DLD1 (cell line): ENCODE data around the gene SDSL.

Source experiments
- in situ Hi-C: cut with HindIII; loops from 2 replicates; pipeline ENCODE4 v1.10.0; 2017; ENCODE audit warnings: low sequenced_read_pairs

Gene SDSL

DNA sequence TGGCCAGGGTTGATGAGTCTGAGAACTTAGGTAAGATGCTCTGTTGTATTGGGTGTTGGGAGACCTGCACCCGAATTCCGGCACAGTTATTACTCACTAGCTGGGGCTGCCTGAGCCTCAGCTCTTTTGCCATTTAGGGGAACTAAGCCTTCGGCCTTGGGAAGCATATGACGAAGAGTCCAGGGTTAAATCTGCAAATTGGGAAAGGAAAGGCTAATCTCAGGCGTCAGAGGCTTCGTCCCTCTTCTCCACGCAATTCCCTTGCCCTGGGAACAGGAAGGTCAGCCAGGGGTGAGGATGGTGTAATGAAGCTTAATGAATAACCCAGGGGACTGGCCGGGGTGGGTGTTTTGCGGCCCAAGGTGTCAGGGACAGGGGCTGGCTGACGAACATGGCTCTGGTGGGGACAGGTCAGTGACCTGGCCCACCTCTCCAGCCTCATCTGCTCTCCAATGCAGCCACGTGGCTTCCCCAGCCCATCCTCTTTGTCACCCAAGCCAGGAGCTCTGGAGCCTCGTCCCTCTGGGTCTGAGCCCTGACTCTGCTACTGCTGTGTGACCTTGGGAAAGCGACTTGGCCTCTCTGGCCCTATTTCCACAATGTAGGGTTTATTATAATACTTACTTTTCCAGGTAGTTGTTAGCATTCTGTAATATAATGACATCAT, 3.8 kb upstream of the SDSL start:
- in situ Hi-C loops, result no loop called here

DNA sequence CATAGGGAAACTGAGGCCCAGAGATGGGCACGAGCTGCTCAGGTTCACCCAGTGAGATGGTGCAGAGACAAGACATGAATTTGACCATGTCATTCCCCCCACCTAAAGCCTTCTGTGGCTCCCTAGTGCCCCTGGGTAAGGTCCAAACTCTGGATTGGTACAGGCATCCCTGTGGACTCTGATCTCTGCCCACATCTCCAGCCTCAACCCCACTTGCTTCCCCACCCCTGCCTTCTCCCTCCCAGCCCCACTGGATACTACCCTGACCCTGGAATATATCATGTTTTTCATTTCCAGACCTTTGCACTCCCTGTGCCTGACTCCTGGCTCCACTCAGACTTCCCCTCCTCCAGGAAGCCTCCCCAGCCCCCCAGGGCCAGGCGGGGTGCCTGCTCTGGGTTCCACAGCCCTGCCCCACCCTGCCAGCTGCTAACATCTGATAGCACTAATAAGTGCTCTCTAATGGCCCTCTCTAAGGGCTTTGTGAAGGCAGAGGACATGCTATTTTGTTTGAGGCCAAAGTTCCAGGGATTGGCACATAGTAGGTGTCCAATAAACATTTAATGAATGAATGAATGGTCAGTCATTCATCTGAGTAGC, 1.1 kb upstream of the SDSL start:
- in situ Hi-C loops, result no loop called here

DNA sequence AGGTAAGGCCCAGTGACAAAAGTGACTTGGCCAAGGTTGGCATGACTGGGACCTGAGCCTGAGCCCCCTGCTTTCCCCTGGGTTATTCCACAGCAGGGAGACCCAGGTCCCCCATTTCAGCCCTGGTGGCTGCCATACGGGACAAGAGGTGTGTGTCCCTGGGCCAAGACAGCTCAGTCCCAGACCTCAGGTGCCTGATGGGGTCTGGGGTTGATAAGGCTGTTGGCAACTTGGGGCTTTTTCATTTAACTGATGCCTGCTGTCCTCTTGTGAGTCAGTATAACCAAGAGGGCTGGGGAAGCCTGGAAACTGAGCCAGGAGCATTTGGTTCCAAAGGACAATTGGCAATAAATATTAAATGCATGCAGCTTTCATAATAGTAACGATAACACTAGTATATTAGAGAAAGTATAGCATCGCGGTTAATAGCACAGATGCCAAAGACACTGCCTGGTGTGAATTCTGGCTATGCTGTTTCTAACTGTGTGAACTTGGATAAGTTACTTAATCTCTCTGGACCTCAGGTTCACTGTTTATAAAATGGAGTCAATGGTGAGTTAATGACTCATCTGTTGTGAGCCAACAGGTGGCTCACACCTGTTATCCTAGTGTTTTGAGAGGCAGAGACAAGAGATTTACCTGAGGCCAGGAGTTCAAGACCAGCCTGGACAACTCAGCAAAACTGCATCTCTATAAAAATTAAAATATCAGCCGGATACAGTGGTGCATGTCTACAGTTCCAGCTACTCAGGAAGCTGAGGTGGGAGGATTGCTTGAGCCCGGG, 898 bp downstream of the SDSL start:
- in situ Hi-C loops, result no loop called here

DNA sequence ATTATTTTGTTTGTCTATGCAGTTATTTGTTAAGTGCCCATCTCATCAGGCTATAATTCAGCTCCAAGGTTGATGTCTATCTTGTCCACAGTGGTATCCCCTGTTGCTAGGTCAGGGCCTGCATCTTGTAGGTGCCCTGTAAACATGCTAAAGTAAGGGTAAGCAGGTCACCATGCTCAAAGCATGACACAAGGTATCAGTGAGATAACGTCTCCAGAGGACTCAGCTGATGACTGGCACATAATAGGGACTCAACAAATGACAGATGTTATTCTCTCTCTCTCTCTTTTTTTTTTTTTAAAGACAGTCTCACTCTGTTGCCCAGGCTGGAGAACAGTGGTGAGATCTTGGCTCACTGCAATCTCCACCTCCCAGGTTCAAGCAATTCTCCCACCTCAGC, 2.3 kb downstream of the SDSL start:
- in situ Hi-C loops, result no loop called here

DNA sequence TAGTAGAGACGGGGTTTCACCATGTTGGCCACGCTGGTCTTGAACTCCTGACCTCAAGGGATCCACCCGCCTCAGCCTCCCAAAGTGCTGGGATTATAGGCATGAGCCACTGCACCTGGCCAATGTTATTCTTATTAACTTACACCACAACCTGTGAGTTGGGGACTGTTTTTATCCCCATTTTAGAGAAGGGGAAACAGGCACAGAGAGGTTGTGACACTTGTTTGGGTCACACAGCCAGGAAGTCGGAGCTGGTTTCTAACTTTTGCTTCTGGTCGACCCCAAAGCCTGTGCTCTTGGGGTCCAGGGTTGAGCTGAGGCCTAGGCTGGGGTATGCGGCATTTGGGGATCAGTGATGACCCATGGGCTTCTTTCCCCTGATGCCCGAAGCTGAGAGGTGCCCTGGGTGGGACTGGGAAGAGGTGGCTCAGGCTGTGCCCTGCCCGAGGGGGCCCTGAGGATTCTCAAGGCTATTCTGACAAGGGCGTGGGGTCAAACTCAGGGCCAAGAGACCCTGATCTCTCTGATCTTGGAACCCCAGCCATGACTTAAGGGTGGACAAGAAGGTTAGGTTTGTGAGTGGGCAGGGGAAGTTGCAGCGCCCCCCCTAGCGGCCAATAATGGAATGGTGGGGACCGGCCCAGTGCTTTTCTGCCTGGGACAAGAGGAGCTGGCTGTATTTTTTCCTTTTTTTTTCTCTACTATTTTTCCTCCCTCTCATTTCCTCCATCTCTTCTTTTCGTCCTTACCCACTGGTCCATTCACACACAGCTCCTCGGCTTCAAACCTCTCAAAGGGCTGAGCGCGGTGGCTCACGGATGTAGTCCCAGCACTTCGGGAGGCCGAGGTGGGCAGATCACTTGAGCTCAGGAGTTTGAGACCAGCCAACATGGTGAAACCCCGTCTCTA, 3.0 kb downstream of the SDSL start:
- in situ Hi-C loops, result no loop called here

DNA sequence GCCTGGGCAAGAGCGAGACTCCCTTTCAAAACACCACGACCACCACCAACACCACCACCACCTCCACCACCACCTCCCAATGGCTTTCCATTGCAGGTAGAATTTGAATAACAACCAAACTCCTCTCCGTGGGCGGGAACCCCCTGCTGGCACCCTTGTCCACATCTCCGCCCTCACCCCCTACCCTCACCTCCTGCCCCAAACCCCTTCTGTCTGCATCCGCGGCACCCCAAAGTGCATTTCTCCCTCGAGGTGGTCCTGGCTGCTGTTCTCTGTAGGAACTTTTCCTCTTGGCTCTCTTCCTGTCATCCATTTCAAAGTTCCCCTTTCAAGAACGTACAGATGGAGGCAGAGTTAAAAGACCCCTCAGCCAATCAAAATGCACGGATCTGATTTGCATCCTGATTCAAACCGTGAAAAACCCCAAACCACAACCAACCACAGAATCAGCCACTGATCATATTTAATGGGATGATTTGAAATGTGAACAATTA, 3.8 kb downstream of the SDSL start:
- in situ Hi-C loops, result no loop called here

DNA sequence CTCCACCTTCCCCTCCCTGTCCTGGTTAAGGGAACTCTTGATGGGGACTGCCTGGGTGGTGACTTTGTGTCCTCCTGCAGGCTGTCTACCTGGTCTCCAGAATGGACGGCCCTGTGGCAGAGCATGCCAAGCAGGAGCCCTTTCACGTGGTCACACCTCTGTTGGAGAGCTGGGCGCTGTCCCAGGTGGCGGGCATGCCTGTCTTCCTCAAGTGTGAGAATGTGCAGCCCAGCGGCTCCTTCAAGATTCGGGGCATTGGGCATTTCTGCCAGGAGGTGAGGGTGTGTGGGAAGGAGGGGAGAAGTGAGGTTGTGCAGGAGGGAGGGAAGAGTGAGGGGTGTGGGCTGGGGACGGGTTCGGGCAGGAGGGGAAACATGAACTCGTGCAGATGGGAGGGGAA, 5.7 kb downstream of the SDSL start:
- in situ Hi-C loops, result no loop called here

DNA sequence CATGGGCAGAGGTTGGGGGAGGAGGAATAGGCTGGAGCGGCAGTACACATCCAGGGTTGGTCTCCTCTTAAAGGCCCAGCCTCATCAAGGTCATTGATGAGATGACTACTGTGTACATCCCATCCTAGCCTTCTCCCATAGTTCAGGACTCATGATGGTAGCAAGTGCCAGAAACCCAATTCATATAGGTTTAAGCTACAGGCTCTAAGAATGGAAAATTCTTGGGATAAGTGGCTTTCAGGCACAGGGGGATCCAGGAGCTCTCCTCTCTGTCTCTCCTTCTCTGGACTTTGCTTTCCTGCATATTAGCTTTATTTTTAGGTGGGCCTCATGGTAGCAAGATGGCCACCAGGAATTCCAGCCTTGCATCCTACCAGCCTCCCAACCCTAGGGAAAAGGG, 6.3 kb downstream of the SDSL start:
- in situ Hi-C loops, result no loop called here

DNA sequence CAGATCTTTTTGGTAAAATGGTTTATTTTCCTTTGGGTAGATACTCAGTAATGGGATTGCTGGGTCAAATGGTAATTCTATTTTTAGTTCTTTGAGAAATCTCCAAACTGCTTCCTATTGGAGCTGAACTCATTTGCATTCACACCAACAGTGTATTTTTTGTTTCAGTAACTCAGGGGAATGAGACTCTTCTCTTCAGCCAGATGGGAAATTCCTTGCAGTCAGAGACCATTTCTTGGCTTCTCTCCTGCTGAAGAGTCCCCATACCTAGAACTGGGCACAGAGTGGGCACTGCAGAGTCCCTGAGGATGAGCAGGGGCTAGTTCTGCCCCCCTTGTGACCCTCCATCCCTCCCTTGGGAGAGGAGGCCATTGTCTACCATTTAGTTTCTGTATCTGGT, 10.8 kb downstream of the SDSL start:
- in situ Hi-C loops, result no loop called here

DNA sequence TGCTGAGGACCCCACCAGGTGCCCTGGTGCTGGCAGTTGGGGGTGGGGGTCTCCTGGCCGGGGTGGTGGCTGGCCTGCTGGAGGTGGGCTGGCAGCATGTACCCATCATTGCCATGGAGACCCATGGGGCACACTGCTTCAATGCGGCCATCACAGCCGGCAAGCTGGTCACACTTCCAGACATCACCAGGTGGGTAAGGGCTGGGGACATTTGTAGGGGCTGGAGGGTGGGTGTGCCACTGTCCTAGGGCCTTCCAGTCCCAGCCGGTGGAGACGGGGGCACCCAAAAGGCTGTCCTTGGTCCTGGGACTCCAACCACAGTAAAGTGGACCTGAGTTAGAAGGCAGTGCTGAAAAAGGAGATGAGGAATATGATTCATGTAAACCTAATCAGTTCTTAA, 13.2 kb downstream of the SDSL start:
- in situ Hi-C loops, result no loop called here

DNA sequence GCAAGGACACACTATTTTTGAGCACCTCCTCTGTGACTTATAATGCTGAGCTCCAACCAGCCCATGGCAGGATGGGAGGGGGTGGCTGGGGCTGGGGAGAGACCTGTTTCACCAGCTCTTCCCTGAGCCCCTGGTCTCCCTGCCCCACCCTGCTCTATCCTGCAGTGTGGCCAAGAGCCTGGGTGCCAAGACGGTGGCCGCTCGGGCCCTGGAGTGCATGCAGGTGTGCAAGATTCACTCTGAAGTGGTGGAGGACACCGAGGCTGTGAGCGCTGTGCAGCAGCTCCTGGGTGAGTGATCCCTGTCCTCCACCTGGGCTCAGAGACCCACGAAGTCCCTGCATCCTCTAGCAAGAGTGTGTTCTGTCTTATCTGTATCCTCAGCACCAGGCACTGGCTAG, 14.4 kb downstream of the SDSL start:
- in situ Hi-C loops, result no loop called here

DNA sequence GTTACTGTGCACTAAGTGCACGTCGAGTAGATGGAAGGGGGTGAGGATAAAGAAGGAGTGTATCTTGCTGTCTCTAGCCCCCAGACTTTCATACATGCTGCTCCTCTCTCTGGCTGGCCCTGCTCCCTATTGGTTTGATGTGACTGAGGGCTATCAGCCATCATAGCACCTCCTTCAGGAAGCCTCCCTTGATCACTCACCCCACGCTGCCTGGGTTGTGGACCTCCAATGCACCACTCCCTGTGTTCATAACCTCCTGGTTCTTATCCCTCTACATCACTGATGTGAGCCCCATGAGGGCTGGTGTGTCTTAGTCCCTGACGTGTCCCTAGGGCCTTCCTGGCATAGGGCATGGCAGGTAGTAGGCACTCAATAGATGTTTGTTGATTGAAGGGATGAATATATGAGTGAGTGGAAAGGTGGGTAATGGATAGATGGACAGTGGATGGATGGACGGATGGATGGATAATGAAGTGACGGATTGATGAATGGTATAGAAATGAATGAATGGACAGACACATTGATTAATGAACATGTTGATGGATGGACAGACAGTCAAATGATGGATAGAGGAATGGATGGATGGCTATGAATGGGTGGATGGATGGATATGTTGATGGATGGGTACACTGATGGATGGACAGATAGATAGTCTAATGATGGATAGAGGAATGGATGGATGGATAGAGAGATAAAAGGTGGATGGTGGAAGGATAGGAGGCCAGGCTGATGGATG, 15.0 kb downstream of the SDSL start:
- in situ Hi-C loops, result no loop called here

DNA sequence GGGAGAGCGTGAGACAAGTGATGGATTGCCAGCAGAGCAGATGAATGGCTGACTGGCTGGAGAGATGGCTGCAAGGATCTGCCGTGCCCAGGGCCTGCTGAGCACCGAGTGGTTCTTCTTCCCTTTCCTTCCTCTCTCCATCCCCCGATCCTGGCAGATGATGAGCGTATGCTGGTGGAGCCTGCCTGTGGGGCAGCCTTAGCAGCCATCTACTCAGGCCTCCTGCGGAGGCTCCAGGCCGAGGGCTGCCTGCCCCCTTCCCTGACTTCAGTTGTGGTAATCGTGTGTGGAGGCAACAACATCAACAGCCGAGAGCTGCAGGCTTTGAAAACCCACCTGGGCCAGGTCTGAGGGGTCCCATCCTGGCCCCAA, 15.5 kb downstream of the SDSL start:
- in situ Hi-C loops, result no loop called here

DNA sequence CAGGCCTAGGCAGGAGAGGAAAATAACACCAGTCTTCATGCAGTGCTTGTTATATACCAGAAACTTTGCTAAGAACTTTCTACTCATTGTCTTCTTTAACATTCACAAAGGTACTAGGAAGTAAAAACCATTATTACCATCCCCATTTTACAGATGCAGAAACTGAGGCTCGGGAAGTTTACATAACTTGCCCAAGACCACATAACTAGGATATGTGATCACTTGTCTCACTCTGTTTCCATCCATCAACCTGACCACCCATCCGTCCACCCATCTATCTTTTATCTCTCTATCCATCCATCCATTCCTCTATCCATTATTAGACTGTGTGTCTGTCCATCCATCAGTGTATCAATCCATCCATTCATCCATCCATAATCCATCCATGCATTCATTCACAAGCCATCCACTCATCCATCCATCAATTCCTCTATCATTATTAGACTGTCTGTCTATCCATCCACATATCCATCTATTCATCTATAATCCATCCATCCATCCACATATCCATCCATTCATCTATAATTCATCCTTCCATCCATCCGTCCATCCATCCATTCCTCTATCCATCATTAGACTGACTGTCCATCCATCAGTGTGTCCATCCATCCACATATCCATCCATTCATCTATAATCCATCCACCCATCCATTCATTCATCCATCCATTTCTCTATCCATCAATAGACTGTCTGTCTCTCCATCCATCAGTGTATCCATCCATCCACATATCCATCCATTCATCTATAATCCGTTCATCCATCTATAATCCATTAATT, 16.5 kb downstream of the SDSL start:
- in situ Hi-C loops, result no loop called here

DNA sequence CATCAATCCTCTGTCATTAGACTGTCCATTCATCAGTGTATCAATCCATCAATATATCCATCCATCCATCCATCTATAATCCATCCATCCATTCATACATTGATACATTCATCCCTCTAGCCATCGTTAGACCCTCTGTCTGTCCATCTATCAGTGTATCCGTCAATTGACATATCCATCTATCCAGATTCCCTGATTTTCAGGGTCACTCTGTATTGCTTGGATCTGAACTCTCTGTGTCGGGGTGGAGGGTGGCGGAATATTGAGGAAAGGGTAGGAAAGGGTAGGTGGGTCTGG, 17.1 kb downstream of the SDSL start:
- in situ Hi-C loops, result no loop called here

DNA sequence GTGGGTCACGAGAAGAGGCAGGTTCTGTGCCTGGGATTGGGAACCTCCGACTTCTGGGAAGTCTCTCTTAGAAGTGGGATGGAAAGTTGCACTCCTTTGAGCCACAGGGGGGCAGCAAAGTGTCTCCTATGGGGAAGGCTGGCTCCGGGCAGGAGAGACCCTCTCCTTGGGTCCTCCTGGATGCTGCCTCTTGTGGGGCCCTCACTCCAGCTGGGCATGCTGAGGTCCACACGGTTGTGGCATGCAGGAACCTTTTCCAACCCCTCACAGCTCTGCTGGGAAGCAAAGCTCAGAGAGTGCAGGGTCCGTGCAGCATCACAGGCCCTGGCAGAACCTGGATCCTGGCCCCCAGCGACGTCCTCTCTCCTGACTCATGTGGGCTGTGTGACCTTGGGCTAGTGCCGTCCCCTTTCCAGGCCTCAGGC, 17.4 kb downstream of the SDSL start:
- in situ Hi-C loops, result no loop called here

DNA sequence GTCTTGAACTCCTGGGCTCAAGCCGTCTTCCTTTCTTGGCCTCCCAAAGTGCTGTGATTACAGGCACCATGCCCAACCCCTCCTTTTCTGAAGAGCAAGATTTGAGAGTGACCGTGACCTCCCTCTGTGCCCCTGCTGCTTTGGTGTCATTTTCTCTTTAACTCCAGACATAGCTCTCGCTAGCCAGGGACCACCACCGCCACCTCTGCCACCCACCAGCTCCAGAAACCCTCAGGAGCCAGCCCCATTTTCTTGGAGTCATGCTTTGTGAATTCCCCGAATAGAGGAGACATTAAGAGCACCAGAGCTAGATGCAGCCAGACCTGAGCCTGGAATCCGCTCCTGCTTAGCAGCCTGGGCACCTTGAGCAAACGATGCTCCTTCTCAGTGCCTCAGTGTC, 18.2 kb downstream of the SDSL start:
- in situ Hi-C loops, result no loop called here

DNA sequence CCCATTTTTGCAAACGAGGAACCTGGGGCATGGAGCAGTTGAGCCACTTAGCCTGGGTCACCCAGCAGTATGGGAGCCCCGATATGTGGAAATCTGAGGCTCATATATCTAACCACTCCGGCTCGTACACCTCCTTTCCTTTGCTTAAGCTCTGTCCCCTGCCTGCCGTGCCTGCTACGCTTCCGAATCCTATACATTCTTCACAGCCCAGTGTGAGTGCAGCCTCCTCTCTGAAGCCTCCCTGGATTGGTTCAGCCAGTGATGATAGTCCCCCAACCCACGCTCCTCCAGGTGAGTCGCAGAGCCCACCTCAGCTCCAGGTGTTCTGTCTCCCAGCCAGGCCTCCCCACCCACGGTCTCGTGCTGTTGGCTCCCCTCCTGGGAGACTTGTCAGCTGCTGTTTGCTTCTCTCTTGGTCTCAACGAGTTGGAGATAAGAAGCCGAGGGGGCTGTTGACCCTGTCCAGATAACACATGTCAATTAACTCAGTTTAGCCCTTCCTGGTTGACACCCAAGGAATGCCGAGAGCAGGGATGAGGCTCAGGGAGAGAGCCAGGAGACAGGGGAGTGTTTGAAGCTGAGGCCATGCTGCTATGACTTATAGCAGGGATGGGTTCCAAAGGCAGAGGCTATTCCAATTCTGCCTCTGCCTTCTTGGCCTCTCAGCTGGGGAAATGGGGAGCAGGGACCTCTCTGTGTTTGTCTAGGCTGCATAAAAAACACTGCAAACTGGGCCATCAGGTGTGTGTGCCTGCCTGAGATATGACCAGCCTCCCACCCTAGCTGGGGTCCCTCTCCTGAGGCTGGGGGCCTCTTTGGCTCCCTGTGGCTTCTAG, 19.0 kb downstream of the SDSL start:
- in situ Hi-C loops, result no loop called here

DNA sequence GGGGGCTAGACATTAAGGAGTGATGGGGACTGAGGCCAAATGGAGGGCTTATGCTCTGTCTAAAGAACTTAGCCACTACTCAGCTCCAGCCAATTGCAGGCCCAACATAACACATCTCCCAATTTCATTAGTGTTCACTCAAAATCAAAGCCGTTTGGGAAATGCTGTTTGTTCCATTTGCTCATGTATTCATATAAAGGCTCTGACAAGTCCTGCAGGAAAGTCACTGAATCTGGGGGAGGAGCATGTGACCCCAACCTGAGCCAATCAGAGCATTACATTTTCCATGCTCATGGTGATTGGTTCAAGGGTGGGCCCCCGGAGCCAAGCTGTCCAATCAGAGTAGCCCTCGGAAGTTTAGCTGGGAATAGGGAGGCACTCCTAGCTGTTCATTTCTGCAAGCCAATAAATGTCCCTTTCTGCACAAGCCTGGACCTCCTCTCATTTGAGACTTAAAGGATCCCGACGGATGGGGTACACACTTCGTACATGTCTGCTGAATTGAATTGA, 20.9 kb downstream of the SDSL start:
- in situ Hi-C loops, result no loop called here
